Activated B cell treated with CpG ODN at 0.5 μM for 24 hours (primary cell): ENCODE results near the gene LMTK3. TPM values are rescaled to one million over a fixed set of nuclear protein-coding genes. Genes with fewer than 3 reads are reported as not detected.
"Not testable (repeated sequence)": the region's sequence is repeated elsewhere in the genome, so short reads cannot be mapped to it uniquely, and the experiment has no call there.

Source experiments
- ATAC-seq: fragments of 200-7000 bp; cut with Tn5 transposase; one replicate; pipeline ENCODE4 v1.10.0; 2021; ENCODE audit warnings: low read depth, mild to moderate bottlenecking, moderate library complexity
- CTCF ChIA-PET: fragments of 350-600 bp; sonication (Branson Sonifier 250); formaldehyde crosslinking; loops from one replicate; lab custom pipeline; 2021; ENCODE audit warnings: antibody characterized with exemption; lab: Charles Lee
- POLR2A ChIA-PET: fragments of 350-600 bp; sonication (Branson Sonifier 250); formaldehyde crosslinking; loops from one replicate; lab custom pipeline; 2021; ENCODE audit warnings: antibody characterized with exemption; lab: Charles Lee
- DNase-seq: peaks from one replicate; pipeline ENCODE4 v3.0.0; 2022
- H3K27ac Mint-ChIP-seq: one replicate; pipeline ENCODE4 v1.8.0; 2020; ENCODE audit warnings: mixed read lengths
- H3K27me3 Mint-ChIP-seq: one replicate; pipeline ENCODE4 v1.8.0; 2021; ENCODE audit warnings: mixed read lengths
- H3K36me3 Mint-ChIP-seq: one replicate; pipeline ENCODE4 v1.8.0; 2021; ENCODE audit warnings: low read depth, mixed read lengths
- H3K4me1 Mint-ChIP-seq: one replicate; pipeline ENCODE4 v1.8.0; 2021; ENCODE audit warnings: mixed read lengths
- H3K4me3 Mint-ChIP-seq: one replicate; pipeline ENCODE4 v1.8.0; 2020; ENCODE audit warnings: mild to moderate bottlenecking, mixed read lengths
- H3K9me3 Mint-ChIP-seq: one replicate; pipeline ENCODE4 v1.8.0; 2020; ENCODE audit warnings: mixed read lengths
- CTCF ChIP-seq: fragments of 200-600 bp; IDR thresholded peaks from one replicate; pipeline ENCODE4 v1.8.0; 2022; ENCODE audit warnings: antibody characterized with exemption, mild to moderate bottlenecking
- intact Hi-C: fragments of 100-400 bp; cut with micrococcal nuclease; formaldehyde crosslinking; loops from one replicate; pipeline ENCODE4 v1.15.1; 2024
- total RNA-seq: library from RNA; stranded (reverse); gene quantifications from 2 replicates; pipeline ENCODE4 v1.2.3, GENCODE V29; 2022

Gene LMTK3
- total RNA-seq, 1 donor from 2014 or later: 0.60 TPM

GRCh38 chr19:48544856-48545750, 33.5 kb upstream of the LMTK3 start:
- TF ChIP-seq CTCF: no peak
- Mint-ChIP-seq H3K27me3 (no peaks in the 10 kb centered on the region), H3K36me3 (no peaks in the 10 kb centered on the region), H3K4me3 (no peak overlapping the region), H3K4me1 (no peaks in the 10 kb centered on the region), H3K27ac (no peak overlapping the region), H3K9me3 (no peaks in the 10 kb centered on the region)
- DNase-seq (no peak), ATAC-seq (no peak)
- POLR2A ChIA-PET: no interaction called here
- CTCF ChIA-PET: no interaction called here
- intact Hi-C loops: no loop called here

- DNase-seq (no peak), ATAC-seq (no peak)
- H3K36me3 Mint-ChIP-seq: no peaks in the 10 kb centered on the region
- no peak overlapping the region for H3K4me3 Mint-ChIP-seq
- H3K4me1 Mint-ChIP-seq: no peaks in the 10 kb centered on the region
- TF ChIP-seq CTCF: no peak
- H3K27ac Mint-ChIP-seq: no peak overlapping the region
- intact Hi-C loops: no loop called here
- CTCF ChIA-PET: no interaction called here
- H3K27me3 Mint-ChIP-seq: no peaks in the 10 kb centered on the region
- POLR2A ChIA-PET: no interaction called here
- H3K9me3 Mint-ChIP-seq: no peaks in the 10 kb centered on the region
Measured at GRCh38 chr19:48543121-48543710, 31.6 kb upstream of the LMTK3 start.

- CTCF ChIA-PET: no interaction called here
- Mint-ChIP-seq H3K9me3 (no peaks in the 10 kb centered on the region), H3K27me3 (no peaks in the 10 kb centered on the region), H3K27ac (no peak overlapping the region), H3K4me3 (no peak overlapping the region), H3K36me3 (no peaks in the 10 kb centered on the region), H3K4me1 (no peaks in the 10 kb centered on the region)
- ATAC-seq (no peak), DNase-seq (no peak)
- TF ChIP-seq CTCF: no peak
- intact Hi-C loops: no loop called here
- POLR2A ChIA-PET: no interaction called here
Measured at GRCh38 chr19:48541813-48542212, 30.2 kb upstream of the LMTK3 start.

- no peak for ATAC-seq
- Mint-ChIP-seq H3K27ac (no peak overlapping the region), H3K36me3 (no peaks in the 10 kb centered on the region), H3K4me1 (no peaks in the 10 kb centered on the region), H3K9me3 (no peaks in the 10 kb centered on the region), H3K4me3 (no peak overlapping the region), H3K27me3 (no peaks in the 10 kb centered on the region)
- intact Hi-C loops: no loop called here
- CTCF ChIA-PET: no interaction called here
- POLR2A ChIA-PET: no interaction called here
- no peak for TF ChIP-seq CTCF
- no peak for DNase-seq
Measured at GRCh38 chr19:48540110-48540509, 28.5 kb upstream of the LMTK3 start.

- intact Hi-C loops: no loop called here
- DNase-seq (no peak), ATAC-seq (no peak)
- ChIA-PET POLR2A (no interaction called here), CTCF (no interaction called here)
- TF ChIP-seq CTCF: no peak
- H3K9me3 Mint-ChIP-seq: no peaks in the 10 kb centered on the region
- no peak overlapping the region for H3K27ac Mint-ChIP-seq
- H3K27me3 Mint-ChIP-seq: no peaks in the 10 kb centered on the region
- H3K36me3 Mint-ChIP-seq: no peaks in the 10 kb centered on the region
- no peak overlapping the region for H3K4me3 Mint-ChIP-seq
- no peaks in the 10 kb centered on the region for H3K4me1 Mint-ChIP-seq
Measured at GRCh38 chr19:48539503-48540096, 28.0 kb upstream of the LMTK3 start.

GRCh38 chr19:48538057-48538456, 26.4 kb upstream of the LMTK3 start:
- ATAC-seq, H3K4me3 Mint-ChIP-seq, POLR2A ChIA-PET, H3K4me1 Mint-ChIP-seq, H3K27me3 Mint-ChIP-seq, H3K36me3 Mint-ChIP-seq, intact Hi-C loops, H3K27ac Mint-ChIP-seq, H3K9me3 Mint-ChIP-seq, CTCF ChIA-PET, DNase-seq: not testable (repeated sequence)
